Smooth muscle cell (in vitro differentiated cells): ENCODE results near the gene TEX54. TPM values are rescaled to one million over a fixed set of nuclear protein-coding genes. Genes with fewer than 3 reads are reported as not detected.

Source experiments
- DNase-seq: peaks from one replicate; lab custom pipeline; 2025; ENCODE audit not compliant: unreplicated experiment; lab: John Stamatoyannopoulos, UW
- H2AFZ ChIP-seq: fragments of 200-600 bp; sonication (generic); 2 replicates; pipeline ENCODE4 v1.6.0; 2016; ENCODE audit warnings: antibody characterized with exemption, low read depth, mild to moderate bottlenecking
- H3F3A ChIP-seq: fragments of 200-600 bp; sonication (generic); 2 replicates; pipeline ENCODE4 v1.6.0; 2017; ENCODE audit warnings: antibody characterized with exemption, low read depth
- H3K27ac ChIP-seq: fragments of 200-600 bp; sonication (generic); 2 replicates; pipeline ENCODE4 v1.5.1; 2016; ENCODE audit warnings: low read depth, mild to moderate bottlenecking
- H3K27me3 ChIP-seq: fragments of 200-600 bp; sonication (generic); 2 replicates; pipeline ENCODE4 v1.6.1; 2016; ENCODE audit warnings: low read depth, mild to moderate bottlenecking
- H3K36me3 ChIP-seq: fragments of 200-600 bp; sonication (generic); 2 replicates; pipeline ENCODE4 v1.5.1; 2016; ENCODE audit warnings: low read depth
- H3K4me1 ChIP-seq: fragments of 200-600 bp; sonication (generic); 2 replicates; pipeline ENCODE4 v1.5.1; 2016; ENCODE audit warnings: low read depth
- H3K4me2 ChIP-seq: fragments of 200-600 bp; sonication (generic); 2 replicates; pipeline ENCODE4 v1.6.0; 2016; ENCODE audit warnings: mild to moderate bottlenecking
- H3K4me3 ChIP-seq: fragments of 200-600 bp; sonication (generic); 2 replicates; pipeline ENCODE4 v1.5.1; 2016; ENCODE audit warnings: mild to moderate bottlenecking
- H3K79me2 ChIP-seq: fragments of 200-600 bp; sonication (generic); 2 replicates; pipeline ENCODE4 v1.6.0; 2016; ENCODE audit warnings: low read depth, mild to moderate bottlenecking
- H3K9ac ChIP-seq: fragments of 200-600 bp; sonication (generic); 2 replicates; pipeline ENCODE4 v1.6.0; 2016; ENCODE audit warnings: low read depth
- H3K9me3 ChIP-seq: fragments of 200-600 bp; sonication (generic); replicated peaks from 2 replicates; pipeline ENCODE4 v1.5.1; 2016; ENCODE audit warnings: low read depth
- H4K20me1 ChIP-seq: fragments of 200-600 bp; sonication (generic); 2 replicates; pipeline ENCODE4 v1.6.0; 2016; ENCODE audit warnings: low read depth
- CTCF ChIP-seq: fragments of 200-600 bp; sonication (generic); IDR thresholded peaks from 2 replicates; pipeline ENCODE4 v1.5.1; 2017; ENCODE audit warnings: borderline replicate concordance, mild to moderate bottlenecking, antibody characterized with exemption; ENCODE audit not compliant: insufficient read depth, poor library complexity, severe bottlenecking
- WGBS: methylation state at CpG from one replicate; pipeline ENCODE4 v1.1.7; 2016; ENCODE audit warnings: low lambda C conversion rate; 5-methylcytosine and 5-hydroxymethylcytosine counted together
- polyA plus RNA-seq: library from polyadenylated mRNA; unstranded; fragments of >200 nt; fragmentation: Nextera tagmentation; extraction: Ambion mirVana; gene quantifications from 2 replicates; pipeline ENCODE4 v1.2.1, GENCODE V29; 2016
- total RNA-seq: library from RNA; depleted of rRNA; stranded (reverse); fragments of >200 nt; gene quantifications from 2 replicates; pipeline ENCODE4 v1.2.3, GENCODE V29; 2014

The TEX54 gene
- total and polyA plus RNA-seq, 2 experiments from 2014 or later = 1.4 TPM; not detected in 1

- Histone ChIP-seq H3K4me3 (peak overlapping the region; percentile 73), H3K79me2 (peaks cover 30% of the 10 kb centered on the region), H4K20me1 (peaks cover 41% of the 10 kb centered on the region), H3K27ac (peak overlapping the region; percentile 93), H3K27me3 (no peaks in the 10 kb centered on the region), H3F3A (peaks cover 65% of the 10 kb centered on the region), H3K9me3 (no peaks in the 10 kb centered on the region), H3K9ac (peak overlapping the region; percentile 88), H2AFZ (peak overlapping the region; percentile 89), H3K36me3 (peaks cover 16% of the 10 kb centered on the region), H3K4me1 (peaks cover 39% of the 10 kb centered on the region), H3K4me2 (peak overlapping the region; percentile 96)
- under 1% methylated on average over 54 of the region's 54 CpGs for WGBS
- peak; percentile 91 for DNase-seq
- no peak for TF ChIP-seq CTCF
These were observed 23.1 kb upstream of the TEX54 start for GRCh38 chr11:62855571-62856332.

- H3K4me2 ChIP-seq = peak overlapping the region; percentile 88
- peak overlapping the region; percentile 51 for H3K27ac ChIP-seq
- no peak for TF ChIP-seq CTCF
- H3K4me3 ChIP-seq = peak overlapping the region; percentile 73
- H3K36me3 ChIP-seq = peaks cover 16% of the 10 kb centered on the region
- H3K27me3 ChIP-seq = no peaks in the 10 kb centered on the region
- peaks cover 30% of the 10 kb centered on the region for H3K79me2 ChIP-seq
- peak overlapping the region; percentile 75 for H3K9ac ChIP-seq
- under 1% methylated on average over 15 of the region's 15 CpGs for WGBS
- H3F3A ChIP-seq = peaks cover 63% of the 10 kb centered on the region
- H4K20me1 ChIP-seq = peaks cover 41% of the 10 kb centered on the region
- peaks cover 39% of the 10 kb centered on the region for H3K4me1 ChIP-seq
- no peak overlapping the region for H2AFZ ChIP-seq
- no peak for DNase-seq
- no peaks in the 10 kb centered on the region for H3K9me3 ChIP-seq
These were observed 22.4 kb upstream of the TEX54 start for GRCh38 chr11:62854825-62855570.

GRCh38 chr11:62854013-62854824, 21.6 kb upstream of the TEX54 start:
- no peaks in the 10 kb centered on the region for H3K27me3 ChIP-seq
- H3K4me1 ChIP-seq = peaks cover 39% of the 10 kb centered on the region
- WGBS = 6% methylated on average over 8 of the region's 8 CpGs
- peaks cover 16% of the 10 kb centered on the region for H3K36me3 ChIP-seq
- TF ChIP-seq CTCF = no peak
- peak overlapping the region; percentile 75 for H3K9ac ChIP-seq
- peaks cover 41% of the 10 kb centered on the region for H4K20me1 ChIP-seq
- H3K9me3 ChIP-seq = no peaks in the 10 kb centered on the region
- peaks cover 56% of the 10 kb centered on the region for H3F3A ChIP-seq
- H2AFZ ChIP-seq = no peak overlapping the region
- H3K27ac ChIP-seq = peak overlapping the region; percentile 51
- peak overlapping the region; percentile 73 for H3K4me3 ChIP-seq
- no peak for DNase-seq
- peak overlapping the region; percentile 88 for H3K4me2 ChIP-seq
- H3K79me2 ChIP-seq = peaks cover 30% of the 10 kb centered on the region
